Activated naive CD8-positive, alpha-beta T cell (primary cell): Measurements from ENCODE around the gene OR52B6.

ENCODE experiments used
- H3K27ac Mint-ChIP-seq: one replicate; pipeline ENCODE4 v1.8.0; 2021; ENCODE audit warnings: mixed read lengths
- H3K27me3 Mint-ChIP-seq: one replicate; pipeline ENCODE4 v1.8.0; 2021; ENCODE audit warnings: mixed read lengths
- H3K36me3 Mint-ChIP-seq: one replicate; pipeline ENCODE4 v1.8.0; 2021; ENCODE audit warnings: mixed read lengths
- H3K4me1 Mint-ChIP-seq: one replicate; pipeline ENCODE4 v1.8.0; 2021; ENCODE audit warnings: low read depth, mixed read lengths
- H3K4me3 Mint-ChIP-seq: one replicate; pipeline ENCODE4 v1.8.0; 2021; ENCODE audit warnings: mild to moderate bottlenecking, mixed read lengths
- H3K9me3 Mint-ChIP-seq: one replicate; pipeline ENCODE4 v1.8.0; 2021; ENCODE audit warnings: low read depth, mixed read lengths

Gene OR52B6

GRCh38 chr11:5610446-5610845 lies 29.8 kb downstream of the OR52B6 start:
- Mint-ChIP-seq H3K4me3 (no peak overlapping the region), H3K36me3 (no peaks in the 10 kb centered on the region), H3K27me3 (no peaks in the 10 kb centered on the region), H3K4me1 (no peaks in the 10 kb centered on the region), H3K27ac (no peak overlapping the region), H3K9me3 (no peaks in the 10 kb centered on the region)

- Mint-ChIP-seq H3K36me3 (no peaks in the 10 kb centered on the region), H3K9me3 (no peaks in the 10 kb centered on the region), H3K27me3 (no peaks in the 10 kb centered on the region), H3K4me1 (no peaks in the 10 kb centered on the region), H3K27ac (no peak overlapping the region), H3K4me3 (no peak overlapping the region)
Measured at GRCh38 chr11:5611627-5612026, 30.9 kb downstream of the OR52B6 start.

GRCh38 chr11:5618807-5619206 lies 38.1 kb downstream of the OR52B6 start:
- H3K4me1 Mint-ChIP-seq, result peaks cover 5% of the 10 kb centered on the region
- H3K27ac Mint-ChIP-seq, result no peak overlapping the region
- no peaks in the 10 kb centered on the region for H3K9me3 Mint-ChIP-seq
- H3K27me3 Mint-ChIP-seq, result no peaks in the 10 kb centered on the region
- H3K4me3 Mint-ChIP-seq, result no peak overlapping the region
- peaks cover 7% of the 10 kb centered on the region for H3K36me3 Mint-ChIP-seq

GRCh38 chr11:5620651-5621521 lies 40.2 kb downstream of the OR52B6 start:
- Mint-ChIP-seq H3K9me3 (no peaks in the 10 kb centered on the region), H3K4me1 (peaks cover 22% of the 10 kb centered on the region), H3K4me3 (no peak overlapping the region), H3K27me3 (no peaks in the 10 kb centered on the region), H3K27ac (no peak overlapping the region), H3K36me3 (peaks cover 7% of the 10 kb centered on the region)

GRCh38 chr11:5621580-5621979 lies 40.9 kb downstream of the OR52B6 start:
- H3K27ac Mint-ChIP-seq, result no peak overlapping the region
- H3K4me3 Mint-ChIP-seq, result no peak overlapping the region
- H3K9me3 Mint-ChIP-seq, result no peaks in the 10 kb centered on the region
- no peaks in the 10 kb centered on the region for H3K27me3 Mint-ChIP-seq
- peaks cover 28% of the 10 kb centered on the region for H3K4me1 Mint-ChIP-seq
- H3K36me3 Mint-ChIP-seq, result peaks cover 7% of the 10 kb centered on the region

- peaks cover 40% of the 10 kb centered on the region for H3K4me1 Mint-ChIP-seq
- no peak overlapping the region for H3K27ac Mint-ChIP-seq
- H3K27me3 Mint-ChIP-seq, result no peaks in the 10 kb centered on the region
- H3K9me3 Mint-ChIP-seq, result no peaks in the 10 kb centered on the region
- peaks cover 10% of the 10 kb centered on the region for H3K36me3 Mint-ChIP-seq
- no peak overlapping the region for H3K4me3 Mint-ChIP-seq
Measured at GRCh38 chr11:5622802-5623201, 42.1 kb downstream of the OR52B6 start.

- no peaks in the 10 kb centered on the region for H3K27me3 Mint-ChIP-seq
- H3K4me3 Mint-ChIP-seq, result peak within 1 kb of the TSS; percentile 93
- no peaks in the 10 kb centered on the region for H3K9me3 Mint-ChIP-seq
- H3K27ac Mint-ChIP-seq, result peak within 1 kb of the TSS; percentile 94
- peaks cover 44% of the 10 kb centered on the region for H3K4me1 Mint-ChIP-seq
- H3K36me3 Mint-ChIP-seq, result peaks cover 10% of the 10 kb centered on the region
Measured at GRCh38 chr11:5624489-5625279, 44.0 kb downstream of the OR52B6 start, which contains the start of gene TRIM34. Gene TRIM34 (plus strand): TSS chr11:5625001. CDS start chr11:5632332, 7,331 bp downstream.

- Mint-ChIP-seq H3K9me3 (no peaks in the 10 kb centered on the region), H3K27me3 (no peaks in the 10 kb centered on the region), H3K4me3 (peak overlapping the region; percentile 93), H3K36me3 (peaks cover 10% of the 10 kb centered on the region), H3K27ac (peak overlapping the region; percentile 48), H3K4me1 (peaks cover 45% of the 10 kb centered on the region)
Measured at GRCh38 chr11:5625281-5625680, 44.6 kb downstream of the OR52B6 start.

- peaks cover 10% of the 10 kb centered on the region for H3K36me3 Mint-ChIP-seq
Measured at GRCh38 chr11:5626196-5626595, 45.5 kb downstream of the OR52B6 start.

GRCh38 chr11:5631417-5631816 lies 50.7 kb downstream of the OR52B6 start:
- Mint-ChIP-seq H3K27me3 (no peaks in the 10 kb centered on the region), H3K4me3 (no peak overlapping the region), H3K36me3 (peaks cover 18% of the 10 kb centered on the region), H3K27ac (no peak overlapping the region), H3K4me1 (peaks cover 39% of the 10 kb centered on the region), H3K9me3 (no peaks in the 10 kb centered on the region)

More at GRCh38 chr11:5626196-5626595, 45.5 kb downstream of the OR52B6 start:
- H3K4me1 Mint-ChIP-seq, result peaks cover 50% of the 10 kb centered on the region
- peak overlapping the region; percentile 48 for H3K27ac Mint-ChIP-seq
- H3K9me3 Mint-ChIP-seq, result no peaks in the 10 kb centered on the region
- H3K4me3 Mint-ChIP-seq, result peak overlapping the region; percentile 93
- no peaks in the 10 kb centered on the region for H3K27me3 Mint-ChIP-seq
